SK-N-SH treated with all-trans-retinoic acid at 6 μM for 48 hours (cell line): Measurements from ENCODE around the gene KREMEN1.

Experiments used
- ARNTL ChIP-seq: fragments of 450-650 bp; formaldehyde crosslinking; IDR thresholded peaks from 2 replicates; pipeline ENCODE4 v1.5.0; 2020; ENCODE audit warnings: low read depth, mild to moderate bottlenecking, moderate library complexity, borderline replicate concordance
- BACH2 ChIP-seq: fragments of 250-450 bp; sonication (Bioruptor Pico); IDR thresholded peaks from 2 replicates; pipeline ENCODE4 v1.9.0; 2021; ENCODE audit warnings: mild to moderate bottlenecking, borderline replicate concordance
- ESRRG ChIP-seq: fragments of 250-450 bp; sonication (Bioruptor Pico); IDR thresholded peaks from 2 replicates; pipeline ENCODE4 v1.6.1; 2021; ENCODE audit warnings: mild to moderate bottlenecking
- GLIS3 ChIP-seq: fragments of 250-450 bp; sonication (Bioruptor Pico); IDR thresholded peaks from 2 replicates; pipeline ENCODE4 v1.5.0; 2020; ENCODE audit warnings: mild to moderate bottlenecking, moderate library complexity
- ISL1 ChIP-seq: fragments of 250-450 bp; sonication (Bioruptor Pico); IDR thresholded peaks from 2 replicates; pipeline ENCODE4 v2.1.2; 2022; ENCODE audit warnings: mild to moderate bottlenecking, moderate library complexity
- OSR1 ChIP-seq: fragments of 250-450 bp; sonication (Bioruptor Pico); IDR thresholded peaks from 2 replicates; pipeline ENCODE4 v1.8.0; 2022; ENCODE audit warnings: moderate library complexity, mild to moderate bottlenecking, inconsistent platforms
- PATZ1 ChIP-seq: fragments of 250-450 bp; sonication (Bioruptor Pico); IDR thresholded peaks from 2 replicates; pipeline ENCODE4 v1.8.0; 2020; ENCODE audit warnings: mild to moderate bottlenecking, moderate library complexity, borderline replicate concordance
- RARB ChIP-seq: fragments of 250-450 bp; sonication (Bioruptor Pico); IDR thresholded peaks from 2 replicates; pipeline ENCODE4 v1.8.0; 2021; ENCODE audit warnings: mild to moderate bottlenecking, moderate library complexity
- TSHZ2 ChIP-seq: fragments of 250-450 bp; sonication (Bioruptor Pico); IDR thresholded peaks from 2 replicates; pipeline ENCODE4 v1.5.0; 2020; ENCODE audit warnings: mild to moderate bottlenecking, moderate library complexity
- ZFP3 ChIP-seq: fragments of 250-450 bp; sonication (Bioruptor Pico); IDR thresholded peaks from 2 replicates; pipeline ENCODE4 v1.5.0; 2020; ENCODE audit warnings: mild to moderate bottlenecking, moderate library complexity
- ZNF565 ChIP-seq: fragments of 450-650 bp; formaldehyde crosslinking; conservative IDR thresholded peaks from 2 replicates; pipeline ENCODE4 v1.5.0; 2020; ENCODE audit warnings: low read depth, mild to moderate bottlenecking, moderate library complexity
- ZNF70 ChIP-seq: fragments of 450-650 bp; formaldehyde crosslinking; IDR thresholded peaks from 2 replicates; pipeline ENCODE4 v1.5.0; 2020; ENCODE audit warnings: mild to moderate bottlenecking, moderate library complexity
- ZNF8 ChIP-seq: fragments of 450-650 bp; formaldehyde crosslinking; IDR thresholded peaks from 2 replicates; pipeline ENCODE4 v1.5.0; 2020; ENCODE audit warnings: mild to moderate bottlenecking, moderate library complexity
- TF ChIP-seq, protein P1 (sequence below): fragments of 250-450 bp; sonication (Bioruptor Pico); IDR thresholded peaks from 2 replicates; pipeline ENCODE4 v1.5.1; 2021; ENCODE audit warnings: mild to moderate bottlenecking, moderate library complexity

DNA sequence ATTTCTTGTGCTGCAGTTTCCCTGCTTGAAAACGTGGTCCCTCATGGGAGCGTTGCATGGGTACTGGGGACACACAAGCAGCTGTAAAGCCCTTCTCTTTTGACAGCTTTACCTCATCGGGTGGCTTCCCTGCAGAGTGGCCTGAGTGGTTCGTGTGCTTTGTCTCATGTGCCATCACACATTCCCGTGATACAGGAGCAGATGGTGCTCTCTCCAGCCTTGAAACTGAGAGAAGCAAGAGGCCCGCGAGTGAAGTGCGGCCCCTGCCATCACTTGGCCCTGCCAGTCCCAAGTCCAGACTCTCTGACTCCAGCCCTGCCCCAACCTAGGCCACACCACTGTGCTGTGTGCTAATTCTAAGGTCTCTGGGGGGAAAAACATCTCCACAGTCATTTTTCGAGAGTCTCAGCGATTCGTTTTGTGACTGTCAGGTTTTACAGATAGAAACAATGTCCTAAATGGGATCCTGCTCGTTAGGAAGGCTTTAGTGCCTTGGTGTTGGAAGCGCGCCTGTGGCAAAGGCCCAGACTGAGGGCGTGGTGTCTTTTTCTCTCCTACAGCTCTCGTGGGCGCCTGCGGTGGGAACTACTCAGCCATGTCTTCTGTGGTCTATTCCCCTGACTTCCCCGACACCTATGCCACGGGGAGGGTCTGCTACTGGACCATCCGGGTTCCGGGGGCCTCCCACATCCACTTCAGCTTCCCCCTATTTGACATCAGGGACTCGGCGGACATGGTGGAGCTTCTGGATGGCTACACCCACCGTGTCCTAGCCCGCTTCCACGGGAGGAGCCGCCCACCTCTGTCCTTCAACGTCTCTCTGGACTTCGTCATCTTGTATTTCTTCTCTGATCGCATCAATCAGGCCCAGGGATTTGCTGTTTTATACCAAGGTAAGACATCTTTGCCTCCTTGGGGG lies 64.2 kb downstream of the KREMEN1 start:
- TF ChIP-seq RARB (no peak), ZNF565 (no peak), BACH2 (CRISPR knock-in tag) (no peak), ARNTL (CRISPR knock-in tag) (no peak), ESRRG (CRISPR knock-in tag) (no peak), TSHZ2 (CRISPR knock-in tag) (no peak), ZNF8 (CRISPR knock-in tag) (no peak), PATZ1 (no peak), ZNF70 (CRISPR knock-in tag) (no peak), ISL1 (no peak), ZFP3 (no peak), OSR1 (CRISPR knock-in tag) (no peak), GLIS3 (CRISPR knock-in tag) (no peak)
- TF ChIP-seq, protein P1, sequence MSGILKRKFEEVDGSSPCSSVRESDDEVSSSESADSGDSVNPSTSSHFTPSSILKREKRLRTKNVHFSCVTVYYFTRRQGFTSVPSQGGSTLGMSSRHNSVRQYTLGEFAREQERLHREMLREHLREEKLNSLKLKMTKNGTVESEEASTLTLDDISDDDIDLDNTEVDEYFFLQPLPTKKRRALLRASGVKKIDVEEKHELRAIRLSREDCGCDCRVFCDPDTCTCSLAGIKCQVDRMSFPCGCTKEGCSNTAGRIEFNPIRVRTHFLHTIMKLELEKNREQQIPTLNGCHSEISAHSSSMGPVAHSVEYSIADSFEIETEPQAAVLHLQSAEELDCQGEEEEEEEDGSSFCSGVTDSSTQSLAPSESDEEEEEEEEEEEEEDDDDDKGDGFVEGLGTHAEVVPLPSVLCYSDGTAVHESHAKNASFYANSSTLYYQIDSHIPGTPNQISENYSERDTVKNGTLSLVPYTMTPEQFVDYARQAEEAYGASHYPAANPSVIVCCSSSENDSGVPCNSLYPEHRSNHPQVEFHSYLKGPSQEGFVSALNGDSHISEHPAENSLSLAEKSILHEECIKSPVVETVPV (CRISPR knock-in tag): no peak
